ENCODE data around the gene ARCN1. TPM values are rescaled to one million over a fixed set of nuclear protein-coding genes. Genes with fewer than 3 reads are reported as not detected.

Gene ARCN1
- polyA plus RNA-seq, 2 of the 4 experiments (the other 2 are of a cell fraction) = 88.7 to 150 TPM

- Histone ChIP-seq H3K4me3 (no peak overlapping the region), H3K9me3 (no peaks in the 10 kb centered on the region), H3K27ac (peak overlapping the region; percentile 76 to 92), H3K4me1 (peaks cover 79% of the 10 kb centered on the region), H3K4me2 (peak overlapping the region; percentile 30)
- ChIA-PET POLR2A (interaction anchor here (1.5 kb wide), 1 partner anchor 10 kb away, joined by 6 read pairs; no protein-coding TSS in a partner anchor), CTCF (interaction anchor here (1.4 to 20.3 kb wide), 4 partner anchors 12 to 71 kb away, joined by 4 to 224 read pairs (median 7); partner anchors contain the start of gene PHLDB1)
- peak in 1 of 2 experiments; percentile 13; a peak in 3 of 6 replicates for ATAC-seq
- WGBS (ENCODE audit: missing lambda C conversion rate) = 71% methylated on average over 4 of the region's 4 CpGs
- no peak for DNase-seq (ENCODE audit: low read depth in 1 of 2, low spot score in 1 of 2)
- TF ChIP-seq, protein P1, sequence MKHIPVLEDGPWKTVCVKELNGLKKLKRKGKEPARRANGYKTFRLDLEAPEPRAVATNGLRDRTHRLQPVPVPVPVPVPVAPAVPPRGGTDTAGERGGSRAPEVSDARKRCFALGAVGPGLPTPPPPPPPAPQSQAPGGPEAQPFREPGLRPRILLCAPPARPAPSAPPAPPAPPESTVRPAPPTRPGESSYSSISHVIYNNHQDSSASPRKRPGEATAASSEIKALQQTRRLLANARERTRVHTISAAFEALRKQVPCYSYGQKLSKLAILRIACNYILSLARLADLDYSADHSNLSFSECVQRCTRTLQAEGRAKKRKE (CRISPR knock-in tag; IDR thresholded peaks at IDR 0.05; ENCODE audit: low read depth) = no peak
- TF ChIP-seq MYC (IDR thresholded peaks at IDR 0.05; ENCODE audit: borderline replicate concordance, low read length) (no peak), GATA3 (IDR thresholded peaks at IDR 0.05; ENCODE audit: borderline replicate concordance) (no peak), ESRRA (IDR thresholded peaks at IDR 0.05; ENCODE audit: borderline replicate concordance, low read length) (no peak), SREBF2 (IDR thresholded peaks at IDR 0.05) (no peak), ZSCAN20 (CRISPR knock-in tag; IDR thresholded peaks at IDR 0.05) (no peak), FOSL2 (IDR thresholded peaks at IDR 0.05) (no peak), FOSL2 (CRISPR knock-in tag; IDR thresholded peaks at IDR 0.05) (no peak), EHF (CRISPR knock-in tag; IDR thresholded peaks at IDR 0.05) (no peak), JUNB (IDR thresholded peaks at IDR 0.05) (no peak), PHF8 (IDR thresholded peaks at IDR 0.05; ENCODE audit: borderline replicate concordance, low read depth) (no peak), KDM1A (IDR thresholded peaks at IDR 0.05; ENCODE audit: low read depth) (no peak), ZNF302 (CRISPR knock-in tag; IDR thresholded peaks at IDR 0.05) (no peak), NR3C1 (IDR thresholded peaks at IDR 0.05) (no peak), HOXB5 (CRISPR knock-in tag; IDR thresholded peaks at IDR 0.05) (no peak), FOXS1 (CRISPR knock-in tag; IDR thresholded peaks at IDR 0.05) (no peak), RFX5 (IDR thresholded peaks at IDR 0.05) (no peak)
- no peak for FAIRE-seq
Observed at GRCh38 chr11:118618991-118619375, 46.8 kb downstream of the ARCN1 start.

DNA sequence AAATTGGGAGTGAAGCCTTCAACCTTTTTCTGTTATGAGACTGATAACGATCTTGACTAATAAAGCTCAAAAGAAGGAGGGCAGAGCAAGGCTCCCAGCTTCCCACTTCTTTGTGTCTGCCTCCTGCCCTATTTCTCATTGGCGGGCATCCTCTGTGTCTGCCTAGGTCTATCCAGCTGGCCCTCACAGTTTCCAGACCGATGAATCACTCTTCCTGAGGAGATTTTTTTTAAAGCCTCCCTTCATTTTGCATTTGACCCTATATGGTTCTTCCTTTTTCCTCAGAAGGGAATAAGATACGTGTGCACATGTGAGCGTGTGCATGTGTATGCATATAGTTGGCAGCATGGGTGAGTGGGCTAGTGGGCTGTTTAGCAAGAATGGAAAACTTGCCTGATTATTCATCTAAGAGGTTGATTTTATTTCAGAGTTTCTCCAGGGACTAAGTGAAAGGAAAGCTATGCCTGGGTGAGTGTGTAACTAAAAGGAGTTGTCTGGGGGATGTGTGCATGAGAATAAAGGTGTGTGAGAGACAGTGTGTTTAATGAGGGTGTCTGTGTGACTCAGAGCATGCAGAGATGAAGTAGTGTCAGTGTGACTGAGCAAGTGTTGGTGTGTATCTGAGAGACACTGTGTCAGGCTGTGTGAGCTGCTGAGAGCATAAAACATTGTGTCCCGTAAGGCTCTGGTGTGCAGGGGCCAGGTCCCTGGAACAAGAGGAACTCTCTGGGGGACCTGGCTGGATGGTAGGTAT is 47.4 kb downstream of the ARCN1 start:
- H3K27ac ChIP-seq = peak overlapping the region; percentile 76 to 92

DNA sequence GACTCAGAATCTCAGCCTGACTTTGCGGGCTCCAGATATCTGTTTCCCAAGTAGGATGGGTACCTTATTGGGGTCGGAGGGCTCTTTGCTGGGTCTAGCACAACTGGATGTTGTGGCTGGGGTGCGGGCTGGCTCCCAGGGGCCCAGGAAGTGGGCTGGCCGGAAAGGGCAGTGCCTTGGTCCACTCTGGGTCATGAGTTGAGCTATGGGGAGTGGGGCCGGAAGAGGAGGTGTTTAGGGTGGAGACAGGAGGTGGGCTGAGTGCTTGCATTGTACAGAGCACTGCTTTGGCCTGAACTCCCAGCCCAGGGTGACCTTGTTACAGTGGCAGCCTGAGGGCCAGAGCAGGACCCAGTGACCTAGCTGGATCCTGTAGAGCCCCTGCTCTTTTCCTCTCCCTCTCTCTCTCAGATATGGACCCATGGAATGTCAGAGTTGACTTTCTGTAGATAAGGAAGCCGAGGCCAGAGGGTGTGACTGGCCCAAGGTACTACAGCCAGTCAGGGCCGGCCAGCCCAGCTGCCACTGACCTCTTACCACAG is 48.4 kb downstream of the ARCN1 start:
- ATAC-seq = no peak
- 83% methylated on average over 6 of the region's 7 CpGs for WGBS (ENCODE audit: missing lambda C conversion rate)
- Histone ChIP-seq H3K9me3 (no peaks in the 10 kb centered on the region), H3K27ac (peak overlapping the region; percentile 69 to 92; a peak in 3 of 6 replicates), H3K4me2 (no peak overlapping the region), H3K4me1 (peaks cover 82% of the 10 kb centered on the region), H3K4me3 (no peak overlapping the region)
- no peak for TF ChIP-seq HES2 (IDR thresholded peaks at IDR 0.05)
- no peak for TF ChIP-seq MAX (IDR thresholded peaks at IDR 0.05)
- TF ChIP-seq POLR2AphosphoS2 (conservative IDR thresholded peaks at IDR 0.05; ENCODE audit: low read length) = no peak
- TF ChIP-seq CHD4 (IDR thresholded peaks at IDR 0.05; ENCODE audit: borderline replicate concordance) = no peak
- no peak for TF ChIP-seq EP300 (IDR thresholded peaks at IDR 0.05)
- TF ChIP-seq HOXB5 (CRISPR knock-in tag; IDR thresholded peaks at IDR 0.05) = no peak
- TF ChIP-seq RNF2 (IDR thresholded peaks at IDR 0.05; ENCODE audit: borderline replicate concordance, low read depth) = no peak
- TF ChIP-seq USF2 (IDR thresholded peaks at IDR 0.05) = no peak
- TF ChIP-seq RAD21 (conservative IDR thresholded peaks at IDR 0.05 in 1 of 2, IDR thresholded peaks at IDR 0.05 in 1 of 2) = no peak
- TF ChIP-seq MAFK (IDR thresholded peaks at IDR 0.05; ENCODE audit: partially characterized antibody) = no peak
- no peak for DNase-seq (ENCODE audit: low read depth in 1 of 2, low spot score in 1 of 2)
- no peak for FAIRE-seq
- CTCF ChIA-PET = interaction anchor here (1.4 to 20.3 kb wide), 4 partner anchors 11 to 20 kb away, joined by 3 to 224 read pairs (median 5); partner anchors contain the start of gene PHLDB1
- POLR2A ChIA-PET = no interaction called here

More for the DNA sequence above, 47.4 kb downstream of the ARCN1 start:
- DNase-seq (ENCODE audit: low read depth in 1 of 2, low spot score in 1 of 2) (peak in 1 of 2 experiments; percentile 53), ATAC-seq (peak; percentile 37 to 64; a peak in 5 of 6 replicates), FAIRE-seq (no peak)
- Histone ChIP-seq H3K4me1 (peaks cover 81% of the 10 kb centered on the region), H3K4me3 (no peak overlapping the region), H3K4me2 (peak overlapping the region; percentile 30), H3K9me3 (no peaks in the 10 kb centered on the region)
- TF ChIP-seq POLR2A (IDR thresholded peaks at IDR 0.05; ENCODE audit: low read length) (no peak), ZFP36 (IDR thresholded peaks at IDR 0.05; ENCODE audit: borderline replicate concordance, partially characterized antibody) (no peak)
- WGBS (ENCODE audit: missing lambda C conversion rate) = 48% methylated on average over 6 of the region's 6 CpGs
- POLR2A ChIA-PET = interaction anchor here (1.5 kb wide), 1 partner anchor 11 kb away, joined by 6 read pairs; no protein-coding TSS in a partner anchor
- CTCF ChIA-PET = interaction anchor here (1.7 to 20.3 kb wide), 3 partner anchors 12 to 25 kb away, joined by 6 to 224 read pairs (median 8); partner anchors contain the start of gene PHLDB1
